ENCODE results near the gene CSF2RB. TPM values are rescaled to one million over a fixed set of nuclear protein-coding genes. Genes with fewer than 3 reads are reported as not detected.

CSF2RB gene
- total RNA-seq: 1.1 TPM

DNA sequence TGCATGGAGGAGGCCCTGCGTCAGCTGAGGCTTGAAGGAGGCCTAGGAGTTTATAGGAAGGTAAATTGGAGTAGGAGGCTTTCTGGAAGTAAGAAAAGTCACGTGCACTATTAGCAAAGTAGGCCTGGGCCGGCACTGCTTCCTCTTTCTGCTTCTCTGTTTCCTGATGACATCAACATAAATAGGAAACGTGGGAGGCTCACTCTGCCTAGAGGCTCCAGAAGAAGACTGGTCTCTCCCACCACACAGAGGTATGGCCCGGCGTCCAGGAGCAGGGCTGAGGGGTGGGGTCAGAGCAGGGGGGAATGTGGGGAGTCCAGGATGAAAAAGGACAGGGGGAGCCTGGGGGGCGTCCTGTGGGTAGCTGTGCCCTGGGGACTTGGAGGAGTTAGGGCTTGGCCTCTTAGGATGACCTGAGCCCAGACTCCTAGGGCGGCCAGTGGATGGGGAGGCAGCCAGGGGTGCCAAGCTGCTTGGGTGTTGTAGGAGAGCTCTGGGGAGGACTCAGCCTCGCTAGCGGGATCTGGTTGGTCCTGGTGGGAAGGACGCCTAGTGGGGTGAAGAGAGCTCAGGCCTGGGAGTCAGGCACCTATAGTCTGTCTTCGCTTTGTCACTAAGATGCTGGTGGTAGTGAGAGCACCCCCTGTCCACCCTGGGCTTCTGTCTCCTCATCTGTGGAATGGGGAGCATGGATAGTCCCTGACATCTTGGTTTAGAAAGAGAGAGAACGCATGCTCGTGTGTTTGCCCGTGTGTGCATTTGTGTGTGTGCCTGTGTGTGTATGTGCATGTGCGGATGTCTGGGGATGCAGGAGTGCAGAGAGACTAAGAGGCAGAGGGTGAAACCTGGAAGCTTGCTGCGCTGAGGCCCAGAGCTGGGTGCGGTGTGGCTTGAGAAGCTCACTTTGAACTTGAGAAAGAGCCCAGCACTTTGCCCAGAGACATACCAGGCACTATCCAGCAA is at the start of gene CSF2RB:
Gene CSF2RB, plus strand, starts transcription at position 202 of the 963 bp plus-strand sequence. CDS start 8,580 bp downstream, outside the sequence.
- DNase-seq (ENCODE audit: low spot score) (no peak), ATAC-seq (peak; percentile 51)

- ATAC-seq: no peak
- DNase-seq (ENCODE audit: low spot score): no peak
These were observed 49.4 kb upstream of the CSF2RB start for GRCh38 chr22:36863979-36864378.

DNA sequence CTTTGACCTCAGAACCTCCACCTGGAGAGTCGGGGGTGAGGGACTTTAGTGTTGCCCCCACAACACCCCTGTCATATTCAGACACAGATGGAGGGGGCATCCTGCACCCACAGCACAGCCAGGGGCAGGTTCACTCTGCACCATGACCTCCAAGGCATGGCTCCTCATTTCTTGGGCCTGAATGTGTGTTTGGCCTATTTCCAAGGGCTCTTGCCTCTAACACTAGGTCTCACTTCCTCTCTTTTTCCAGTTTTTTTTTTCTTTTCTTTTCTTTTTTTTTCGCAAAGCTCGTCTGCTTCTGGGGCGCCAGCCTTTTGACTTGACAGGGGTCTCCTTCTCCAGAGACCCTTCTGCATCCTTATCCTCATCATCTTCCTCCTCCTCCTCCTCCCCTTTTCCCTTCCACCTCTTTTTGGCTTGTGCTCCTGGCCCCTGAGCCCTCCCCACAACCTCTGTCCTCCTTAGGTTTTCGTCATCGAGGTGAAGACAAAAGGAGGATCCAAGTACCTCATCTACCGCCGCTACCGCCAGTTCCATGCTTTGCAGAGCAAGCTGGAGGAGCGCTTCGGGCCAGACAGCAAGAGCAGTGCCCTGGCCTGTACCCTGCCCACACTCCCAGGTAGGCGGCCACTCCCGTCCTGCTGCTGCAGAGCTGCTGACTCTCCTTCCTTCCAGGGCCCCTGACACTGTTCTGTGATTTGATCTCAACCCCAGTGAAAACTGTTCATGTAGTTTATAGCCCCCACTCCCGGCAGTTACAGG is 48.8 kb upstream of the CSF2RB start:
- DNase-seq (ENCODE audit: low spot score): no peak
- ATAC-seq: no peak

DNA sequence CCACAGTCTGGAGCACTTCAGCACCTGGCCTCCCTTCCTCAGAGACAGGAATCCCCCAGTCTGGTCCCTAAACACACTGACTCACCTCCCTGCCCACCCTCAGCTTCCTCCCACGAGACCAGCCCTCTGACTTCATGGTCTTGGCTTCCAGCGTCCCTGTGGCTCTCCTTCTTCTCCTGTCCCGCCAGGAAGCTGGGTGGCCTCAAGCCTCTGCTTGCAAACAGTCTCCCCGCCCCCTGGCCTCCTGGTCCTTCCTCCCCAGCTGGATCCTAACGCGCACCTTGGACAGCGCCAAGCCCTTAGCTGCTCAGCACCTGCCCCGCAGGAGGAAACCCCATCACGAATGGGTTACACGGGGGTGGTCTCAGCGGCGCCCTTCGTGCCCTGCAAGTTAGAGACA is 48.1 kb upstream of the CSF2RB start:
- no peak for ATAC-seq
- no peak for DNase-seq (ENCODE audit: low spot score)

DNA sequence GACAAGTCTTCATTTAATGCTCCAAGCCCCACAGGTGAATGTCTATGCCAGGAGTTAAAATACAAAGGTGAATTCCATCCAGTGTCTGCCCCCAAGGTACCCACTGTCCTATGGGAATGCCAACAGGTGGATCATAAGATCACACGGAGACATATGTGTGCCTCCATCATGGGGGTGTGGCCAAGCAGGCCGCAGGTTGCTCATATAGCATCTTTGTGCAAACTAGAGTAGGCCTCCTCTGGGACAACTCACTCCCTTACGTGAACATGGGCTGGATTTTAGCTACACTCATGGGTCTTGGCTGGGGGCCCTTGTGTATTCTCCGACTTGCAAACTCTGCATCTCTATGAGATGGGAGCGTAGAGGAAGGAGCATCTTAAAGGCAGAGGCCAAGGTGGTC is 45.7 kb upstream of the CSF2RB start:
- no peak for ATAC-seq

DNA sequence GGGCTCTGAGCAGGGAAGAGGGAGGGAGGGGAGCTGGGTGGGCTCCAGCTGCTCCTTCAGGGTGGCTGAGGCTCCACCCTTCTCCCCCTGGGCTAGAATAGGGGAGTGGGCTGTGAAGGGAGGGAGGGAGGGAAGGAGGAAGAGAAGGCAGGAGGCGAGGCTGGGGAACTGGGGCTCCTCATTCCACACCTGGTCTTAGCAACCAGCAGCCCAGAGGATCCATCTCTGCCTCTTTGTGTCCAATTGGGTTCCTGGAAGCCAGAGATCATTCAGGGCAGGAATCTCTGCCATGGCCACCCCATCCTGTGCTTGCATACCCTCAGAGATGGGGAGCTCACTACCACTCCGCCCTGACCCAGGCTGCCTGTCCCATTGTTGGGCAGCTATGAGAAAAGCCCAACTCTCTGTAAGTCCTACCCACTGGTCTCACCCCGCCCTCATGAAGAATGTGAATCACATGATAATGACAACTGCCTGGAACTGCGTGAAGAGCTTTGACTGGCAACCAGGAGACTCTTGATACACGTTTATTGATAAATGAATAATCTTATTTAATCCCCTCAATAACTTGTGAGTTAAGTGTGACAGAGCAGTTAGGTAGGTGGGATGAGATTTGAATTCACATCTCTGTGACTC is 44.8 kb upstream of the CSF2RB start:
- ATAC-seq (no peak), DNase-seq (ENCODE audit: low spot score) (no peak)

More for the DNA sequence above, 45.7 kb upstream of the CSF2RB start:
- no peak for DNase-seq (ENCODE audit: low spot score)

- DNase-seq (ENCODE audit: low spot score): no peak
These were observed 43.2 kb upstream of the CSF2RB start for GRCh38 chr22:36870250-36870649.

GRCh38 chr22:36871669-36872081 is 41.8 kb upstream of the CSF2RB start:
- no peak for ATAC-seq

More at GRCh38 chr22:36870250-36870649, 43.2 kb upstream of the CSF2RB start:
- no peak for ATAC-seq

GRCh38 chr22:36872084-36872483 is 41.3 kb upstream of the CSF2RB start:
- ATAC-seq (no peak), DNase-seq (ENCODE audit: low spot score) (no peak)

More at GRCh38 chr22:36871669-36872081, 41.8 kb upstream of the CSF2RB start:
- no peak for DNase-seq (ENCODE audit: low spot score)

- no peak for DNase-seq (ENCODE audit: low spot score)
- ATAC-seq: no peak
These were observed 40.4 kb upstream of the CSF2RB start for GRCh38 chr22:36872866-36873498.

GRCh38 chr22:36873614-36874308 is 39.7 kb upstream of the CSF2RB start:
- ATAC-seq (peak; percentile 99), DNase-seq (ENCODE audit: low spot score) (peak; percentile 65)

DNA sequence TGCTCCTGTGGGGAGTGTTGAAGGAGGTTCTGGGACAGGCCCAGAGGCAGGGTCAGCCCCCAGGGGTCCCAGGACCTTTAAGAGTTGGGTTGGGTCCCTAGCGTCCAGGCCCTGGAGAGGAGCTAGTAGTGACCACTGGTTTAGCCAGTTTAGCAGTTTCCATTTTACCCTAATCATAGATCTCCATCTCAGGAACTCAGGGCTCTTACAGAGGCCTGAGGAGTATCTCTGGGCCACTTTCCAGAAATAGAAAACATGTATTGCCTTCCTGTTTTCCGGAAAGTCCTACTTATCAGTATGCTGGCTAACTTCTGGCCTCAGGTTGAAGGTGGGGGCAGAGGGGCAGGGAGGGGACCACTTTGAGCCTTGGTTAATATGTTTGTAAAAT is 39.1 kb upstream of the CSF2RB start:
- ATAC-seq (no peak), DNase-seq (ENCODE audit: low spot score) (no peak)

DNA sequence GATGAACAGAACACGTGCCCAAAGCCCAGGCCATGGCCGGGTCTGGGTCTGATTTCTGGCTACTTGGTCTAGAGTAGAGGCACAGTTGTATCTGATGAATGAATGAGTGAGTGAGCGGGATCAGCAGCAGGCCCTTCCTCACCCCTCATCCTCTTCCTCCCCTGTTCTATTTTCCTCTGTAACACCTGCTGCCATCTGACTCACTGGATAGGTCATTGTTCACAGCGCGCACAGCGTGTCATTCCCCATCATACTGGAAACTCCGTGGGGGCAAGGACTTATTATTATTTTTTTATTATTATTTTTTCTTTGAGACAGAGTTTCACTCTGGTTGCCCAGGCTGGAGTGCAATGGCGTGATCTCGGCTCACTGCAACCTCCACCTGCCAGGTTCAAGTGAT is 38.7 kb upstream of the CSF2RB start:
- ATAC-seq: no peak
- DNase-seq (ENCODE audit: low spot score): no peak

DNA sequence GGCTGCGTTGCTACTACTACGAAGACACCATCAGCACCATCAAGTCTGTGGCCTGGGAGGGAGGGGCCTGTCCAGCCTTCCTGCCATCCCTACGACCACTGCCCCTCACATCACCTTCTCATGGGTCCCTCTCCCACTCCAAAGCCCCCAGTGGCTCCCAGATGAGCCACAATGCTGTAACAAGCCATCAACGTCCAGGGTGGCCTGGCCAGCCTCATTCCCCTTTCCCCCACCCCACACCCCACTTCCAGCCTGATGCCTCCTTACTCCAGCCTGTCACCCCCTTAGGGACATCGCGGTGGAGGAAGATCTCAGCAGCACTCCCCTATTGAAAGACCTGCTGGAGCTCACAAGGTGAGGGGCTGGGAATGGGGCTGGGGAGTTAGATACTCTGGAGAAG is 37.7 kb upstream of the CSF2RB start:
- ATAC-seq (no peak), DNase-seq (ENCODE audit: low spot score) (no peak)

GRCh38 chr22:36879775-36880174 is 33.7 kb upstream of the CSF2RB start:
- DNase-seq (ENCODE audit: low spot score): no peak
- no peak for ATAC-seq

DNA sequence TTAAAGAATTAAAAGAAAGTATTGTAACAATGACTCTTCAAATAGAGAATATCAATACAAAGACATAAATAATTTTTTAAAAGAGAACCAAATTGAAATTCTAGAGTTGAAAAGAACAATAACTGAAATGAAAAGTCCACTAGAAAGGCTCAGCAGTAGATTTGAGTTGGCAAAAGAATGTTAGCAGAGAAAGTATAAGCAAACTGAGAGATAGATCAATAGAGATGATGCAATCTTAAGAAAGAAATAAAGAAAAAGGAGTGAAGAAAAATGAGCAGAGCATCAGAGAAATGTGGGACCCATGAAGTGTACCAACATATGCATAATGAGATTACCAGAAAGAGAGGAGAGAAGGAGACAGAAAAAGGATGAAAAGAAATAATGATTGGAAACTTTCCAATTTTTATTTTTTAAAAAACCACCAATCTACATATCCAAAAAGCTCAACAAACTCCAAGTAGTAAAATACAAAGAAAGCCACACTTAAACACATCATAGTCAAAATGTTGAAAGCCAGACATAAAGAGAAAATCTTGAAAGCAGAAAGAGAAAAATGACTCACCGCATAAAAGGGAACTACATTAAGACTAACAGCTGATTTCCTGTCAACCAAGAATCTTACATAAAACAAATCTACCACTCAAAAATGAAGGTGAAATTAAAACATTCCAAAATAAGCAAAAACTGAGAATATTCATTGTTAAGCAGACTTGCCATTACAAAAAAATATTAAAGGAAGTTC is 31.8 kb upstream of the CSF2RB start:
- ATAC-seq (no peak), DNase-seq (ENCODE audit: low spot score) (no peak)

- ATAC-seq: no peak
These were observed 28.9 kb upstream of the CSF2RB start for GRCh38 chr22:36884349-36885158.

DNA sequence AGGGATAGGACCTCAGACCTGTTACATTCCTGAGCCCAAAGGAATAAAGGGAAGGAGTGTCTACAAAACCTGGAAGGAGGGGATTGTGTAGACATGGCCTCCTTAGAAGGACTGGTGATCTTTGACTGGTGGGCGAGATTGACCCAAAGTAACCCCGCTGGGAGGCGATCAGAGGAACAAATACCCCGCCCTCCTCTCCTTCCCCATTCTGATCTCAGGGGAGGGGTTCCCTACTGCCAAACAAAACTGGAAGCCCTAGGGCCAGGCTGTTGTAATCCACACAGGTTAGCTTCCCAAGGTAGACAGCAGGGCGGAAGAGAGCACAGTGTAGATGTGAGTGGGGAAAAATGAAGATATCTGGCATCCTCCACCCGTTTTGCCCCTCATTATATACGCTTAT is 28.0 kb upstream of the CSF2RB start:
- peak; percentile 35 for ATAC-seq
- DNase-seq (ENCODE audit: low spot score): no peak

More at GRCh38 chr22:36884349-36885158, 28.9 kb upstream of the CSF2RB start:
- no peak for DNase-seq (ENCODE audit: low spot score)

- DNase-seq (ENCODE audit: low spot score) (no peak), ATAC-seq (no peak)
These were observed 27.4 kb upstream of the CSF2RB start for GRCh38 chr22:36886016-36886415.
